HK-2 (cell line): ENCODE measurements around the gene AP5B1.
"Not testable (repeated sequence)": the region's sequence is repeated elsewhere in the genome, so short reads cannot be mapped to it uniquely, and the experiment has no call there.

Experiments
- DNase-seq: peaks from one replicate; pipeline ENCODE4 v3.0.0-alpha.2; 2018; ENCODE audit not compliant: unreplicated experiment

AP5B1 gene

DNA sequence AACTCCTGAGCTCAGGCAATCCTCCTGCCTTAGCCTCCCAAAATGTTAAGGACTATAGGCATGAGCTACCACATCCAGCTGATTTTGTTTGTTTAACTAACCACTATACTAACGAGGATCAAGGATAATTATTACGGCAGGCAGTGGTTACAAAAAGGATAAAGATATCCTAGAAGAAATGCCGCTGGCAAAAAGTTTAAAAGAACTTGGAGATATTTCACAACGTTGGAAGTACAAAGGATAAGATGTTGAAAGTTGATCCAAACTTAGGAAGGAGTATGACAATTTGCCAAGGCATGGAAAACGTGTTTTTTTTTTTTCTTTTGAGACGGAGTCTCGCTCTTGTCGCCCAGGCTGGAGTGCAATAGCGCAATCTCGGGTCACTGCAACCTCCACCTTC is 13.4 kb downstream of the AP5B1 start:
- no peak for DNase-seq

- no peak for DNase-seq
Measured at GRCh38 chr11:65766535-65766934, 14.2 kb downstream of the AP5B1 start.

- DNase-seq, result no peak
Measured at GRCh38 chr11:65764434-65764833, 16.3 kb downstream of the AP5B1 start.

DNA sequence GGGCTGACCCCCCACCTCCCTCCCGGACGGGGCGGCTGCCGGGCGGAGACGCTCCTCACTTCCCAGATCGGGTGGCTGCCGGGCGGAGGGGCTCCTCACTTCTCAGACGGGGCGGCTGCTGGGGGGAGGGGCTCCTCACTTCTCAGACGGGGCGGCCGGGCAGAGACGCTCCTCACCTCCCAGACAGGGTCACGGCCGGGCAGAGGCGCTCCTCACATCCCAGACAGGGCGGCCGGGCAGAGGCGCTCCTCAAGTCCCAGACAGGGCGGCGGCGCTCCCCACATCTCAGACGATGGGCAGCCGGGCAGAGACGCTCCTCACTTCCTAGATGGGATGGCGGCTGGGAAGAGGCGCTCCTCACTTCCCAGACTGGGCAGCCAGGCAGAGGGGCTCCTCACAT is 18.0 kb downstream of the AP5B1 start:
- not testable (repeated sequence) for DNase-seq

DNA sequence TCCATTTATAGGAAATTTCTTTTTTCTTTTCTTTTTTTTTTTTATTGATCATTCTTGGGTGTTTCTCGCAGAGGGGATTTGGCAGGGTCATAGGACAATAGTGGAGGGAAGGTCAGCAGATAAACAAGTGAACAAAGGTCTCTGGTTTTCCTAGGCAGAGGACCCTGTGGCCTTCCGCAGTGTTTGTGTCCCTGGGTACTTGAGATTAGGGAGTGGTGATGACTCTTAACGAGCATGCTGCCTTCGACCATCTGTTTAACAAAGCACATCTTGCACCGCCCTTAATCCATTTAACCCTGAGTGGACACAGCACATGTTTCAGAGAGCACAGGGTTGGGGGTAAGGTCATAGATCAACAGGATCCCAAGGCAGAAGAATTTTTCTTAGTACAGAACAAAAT is 18.6 kb downstream of the AP5B1 start:
- not testable (repeated sequence) for DNase-seq

GRCh38 chr11:65745049-65745448 is 35.7 kb downstream of the AP5B1 start:
- no peak for DNase-seq

DNA sequence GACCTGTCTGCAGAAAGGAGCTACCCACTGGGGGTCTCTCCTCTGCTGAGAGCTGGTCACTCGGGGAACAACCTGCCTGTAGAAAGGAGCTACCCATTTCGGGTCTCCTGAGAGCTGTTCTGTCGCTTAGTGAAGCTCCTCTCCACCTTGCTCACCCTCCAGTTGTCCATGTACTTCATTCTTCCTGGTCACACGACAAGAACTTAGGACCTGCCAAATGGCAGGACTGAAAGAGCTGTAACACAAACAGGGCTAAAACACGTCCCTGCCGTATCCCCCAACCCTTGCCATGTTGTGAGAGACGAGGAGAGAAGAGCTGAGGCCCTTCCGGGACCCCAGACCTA is 36.1 kb downstream of the AP5B1 start:
- DNase-seq, result no peak

DNA sequence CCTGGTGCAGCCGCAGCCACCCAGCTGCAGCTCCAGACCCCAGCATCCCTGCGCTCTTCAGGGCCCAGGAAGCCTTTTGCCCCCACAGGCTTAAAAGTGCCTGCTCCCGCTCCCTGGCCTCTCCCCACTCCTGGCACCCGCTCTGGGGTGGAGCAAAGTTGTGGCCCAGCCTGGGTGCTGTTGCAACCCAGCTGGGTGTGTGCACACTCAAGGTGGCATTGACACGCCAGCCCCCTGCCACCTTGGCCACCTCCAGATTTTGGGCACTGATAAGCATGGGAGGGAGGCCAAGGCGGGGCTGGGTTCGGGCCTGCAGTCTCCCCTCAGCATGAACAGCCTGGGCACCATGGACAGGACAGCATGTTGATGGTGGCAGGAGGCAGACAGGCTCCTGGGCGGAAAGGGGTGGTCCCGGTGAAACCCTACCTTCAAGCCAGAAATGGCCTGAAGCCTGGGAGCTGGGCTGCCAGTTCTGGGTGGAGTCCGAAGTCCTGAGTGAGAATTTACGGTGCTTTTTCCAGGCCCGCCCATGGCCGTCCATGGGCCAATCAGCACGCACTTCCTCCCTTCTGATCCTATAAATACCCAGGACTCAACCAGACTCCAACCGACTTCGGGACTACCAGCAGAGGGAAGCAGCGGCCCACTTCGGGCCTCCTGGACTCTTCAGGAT is 36.6 kb downstream of the AP5B1 start:
- no peak for DNase-seq

- no peak for DNase-seq
Measured at GRCh38 chr11:65743681-65744025, 37.1 kb downstream of the AP5B1 start.

DNA sequence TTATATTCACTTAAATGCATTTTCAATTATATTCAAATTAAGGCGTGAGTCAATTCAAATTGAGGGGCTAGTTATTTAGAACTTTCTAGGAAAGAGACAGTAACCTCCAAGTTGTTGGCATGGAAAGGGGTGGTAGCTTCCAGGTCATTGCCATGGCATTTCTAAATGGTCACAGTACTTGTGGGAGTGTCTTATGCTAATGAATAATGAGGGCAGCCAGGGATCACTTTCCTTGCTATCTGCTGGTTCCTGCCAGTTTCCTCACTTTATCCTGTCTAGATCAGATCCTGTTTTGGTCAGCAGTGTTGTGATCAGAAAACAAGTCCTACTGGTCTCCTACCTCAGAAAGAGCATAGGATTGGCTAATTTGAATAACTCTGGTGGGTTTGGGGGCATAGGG is 38.4 kb downstream of the AP5B1 start:
- DNase-seq, result no peak

DNA sequence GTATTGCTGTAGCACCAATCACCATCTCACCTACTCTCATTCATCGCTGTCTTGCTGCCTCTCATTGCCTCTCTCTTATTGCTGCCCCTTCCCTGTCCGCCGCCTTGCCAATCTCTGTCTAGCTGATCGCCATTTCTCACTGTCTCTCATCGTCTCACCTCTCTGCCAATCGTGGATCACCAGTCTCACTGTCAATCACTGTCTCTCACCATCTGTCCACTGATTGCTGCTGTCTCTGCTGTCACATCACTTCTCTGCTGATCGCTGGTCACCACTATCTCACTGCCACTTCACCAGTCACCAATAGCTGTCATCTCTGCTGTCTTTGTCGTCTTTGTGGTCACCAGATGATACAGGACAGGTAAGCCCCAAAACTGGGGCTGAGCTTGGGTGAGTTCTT is 39.6 kb downstream of the AP5B1 start:
- DNase-seq, result no peak

DNA sequence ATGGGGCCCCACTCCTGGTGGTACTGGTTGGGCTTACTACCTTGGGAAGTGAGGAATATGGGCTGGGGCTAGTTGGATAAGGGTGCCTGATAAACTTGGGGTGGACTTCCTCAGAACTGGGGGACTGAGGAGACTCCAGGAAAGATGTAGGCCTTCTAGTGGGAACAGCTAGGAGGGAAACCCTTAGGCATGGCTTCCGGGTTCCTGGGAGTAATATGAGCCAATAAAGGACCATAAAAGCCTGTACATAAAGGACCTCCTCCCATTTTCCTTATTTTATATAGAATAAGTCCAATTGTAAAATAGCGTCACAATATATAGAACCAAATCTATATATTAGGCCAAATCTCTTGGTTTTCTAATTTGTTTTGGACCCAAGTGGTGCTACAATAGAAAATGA is 41.8 kb downstream of the AP5B1 start:
- DNase-seq, result no peak

- no peak for DNase-seq
Measured at GRCh38 chr11:65736810-65737209, 44.0 kb downstream of the AP5B1 start.

- DNase-seq, result not testable (repeated sequence)
Measured at GRCh38 chr11:65735111-65735510, 45.7 kb downstream of the AP5B1 start.

- DNase-seq, result no peak
Measured at GRCh38 chr11:65730461-65730860, 50.3 kb downstream of the AP5B1 start.

DNA sequence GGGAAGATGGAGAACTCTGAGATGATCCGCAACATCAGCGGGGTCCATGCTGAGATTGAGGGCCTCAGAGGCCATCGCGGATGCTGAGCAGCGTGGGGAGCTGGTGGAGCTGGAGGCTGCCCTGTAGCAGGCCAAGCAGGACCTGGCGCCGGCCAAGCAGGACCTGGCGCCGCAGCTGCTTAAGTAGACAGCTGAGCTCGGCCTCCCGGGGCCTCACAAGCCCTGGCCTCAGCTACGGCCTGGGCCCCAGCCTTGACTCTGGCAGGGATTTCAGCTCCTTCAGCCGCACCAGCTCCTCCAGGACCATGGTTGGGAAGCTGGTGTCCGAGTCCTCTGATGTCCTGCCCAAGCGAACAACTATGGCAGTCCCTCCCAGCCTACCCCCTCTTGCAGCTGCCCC is 52.9 kb downstream of the AP5B1 start:
- no peak for DNase-seq

GRCh38 chr11:65726660-65727059 is 54.1 kb downstream of the AP5B1 start:
- DNase-seq, result no peak
